Measurements from ENCODE around the gene CLPTM1L.

- TF ChIP-seq EP300 (conservative IDR thresholded peaks at IDR 0.05; ENCODE audit: poor library complexity, severe bottlenecking) (no peak), EZH2 (IDR thresholded peaks at IDR 0.05; ENCODE audit: borderline replicate concordance, insufficient read depth, low read length, poor library complexity, severe bottlenecking) (no peak), MXI1 (conservative IDR thresholded peaks at IDR 0.05; ENCODE audit: poor library complexity, severe bottlenecking) (no peak), TAF1 (IDR thresholded peaks at IDR 0.05; ENCODE audit: low read depth) (no peak), POLR2AphosphoS5 (IDR thresholded peaks at IDR 0.05) (no peak)
- TF ChIP-seq, protein P1, sequence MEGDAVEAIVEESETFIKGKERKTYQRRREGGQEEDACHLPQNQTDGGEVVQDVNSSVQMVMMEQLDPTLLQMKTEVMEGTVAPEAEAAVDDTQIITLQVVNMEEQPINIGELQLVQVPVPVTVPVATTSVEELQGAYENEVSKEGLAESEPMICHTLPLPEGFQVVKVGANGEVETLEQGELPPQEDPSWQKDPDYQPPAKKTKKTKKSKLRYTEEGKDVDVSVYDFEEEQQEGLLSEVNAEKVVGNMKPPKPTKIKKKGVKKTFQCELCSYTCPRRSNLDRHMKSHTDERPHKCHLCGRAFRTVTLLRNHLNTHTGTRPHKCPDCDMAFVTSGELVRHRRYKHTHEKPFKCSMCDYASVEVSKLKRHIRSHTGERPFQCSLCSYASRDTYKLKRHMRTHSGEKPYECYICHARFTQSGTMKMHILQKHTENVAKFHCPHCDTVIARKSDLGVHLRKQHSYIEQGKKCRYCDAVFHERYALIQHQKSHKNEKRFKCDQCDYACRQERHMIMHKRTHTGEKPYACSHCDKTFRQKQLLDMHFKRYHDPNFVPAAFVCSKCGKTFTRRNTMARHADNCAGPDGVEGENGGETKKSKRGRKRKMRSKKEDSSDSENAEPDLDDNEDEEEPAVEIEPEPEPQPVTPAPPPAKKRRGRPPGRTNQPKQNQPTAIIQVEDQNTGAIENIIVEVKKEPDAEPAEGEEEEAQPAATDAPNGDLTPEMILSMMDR (IDR thresholded peaks at IDR 0.05; ENCODE audit: poor library complexity, severe bottlenecking), result no peak
- TF ChIP-seq, protein P2, sequence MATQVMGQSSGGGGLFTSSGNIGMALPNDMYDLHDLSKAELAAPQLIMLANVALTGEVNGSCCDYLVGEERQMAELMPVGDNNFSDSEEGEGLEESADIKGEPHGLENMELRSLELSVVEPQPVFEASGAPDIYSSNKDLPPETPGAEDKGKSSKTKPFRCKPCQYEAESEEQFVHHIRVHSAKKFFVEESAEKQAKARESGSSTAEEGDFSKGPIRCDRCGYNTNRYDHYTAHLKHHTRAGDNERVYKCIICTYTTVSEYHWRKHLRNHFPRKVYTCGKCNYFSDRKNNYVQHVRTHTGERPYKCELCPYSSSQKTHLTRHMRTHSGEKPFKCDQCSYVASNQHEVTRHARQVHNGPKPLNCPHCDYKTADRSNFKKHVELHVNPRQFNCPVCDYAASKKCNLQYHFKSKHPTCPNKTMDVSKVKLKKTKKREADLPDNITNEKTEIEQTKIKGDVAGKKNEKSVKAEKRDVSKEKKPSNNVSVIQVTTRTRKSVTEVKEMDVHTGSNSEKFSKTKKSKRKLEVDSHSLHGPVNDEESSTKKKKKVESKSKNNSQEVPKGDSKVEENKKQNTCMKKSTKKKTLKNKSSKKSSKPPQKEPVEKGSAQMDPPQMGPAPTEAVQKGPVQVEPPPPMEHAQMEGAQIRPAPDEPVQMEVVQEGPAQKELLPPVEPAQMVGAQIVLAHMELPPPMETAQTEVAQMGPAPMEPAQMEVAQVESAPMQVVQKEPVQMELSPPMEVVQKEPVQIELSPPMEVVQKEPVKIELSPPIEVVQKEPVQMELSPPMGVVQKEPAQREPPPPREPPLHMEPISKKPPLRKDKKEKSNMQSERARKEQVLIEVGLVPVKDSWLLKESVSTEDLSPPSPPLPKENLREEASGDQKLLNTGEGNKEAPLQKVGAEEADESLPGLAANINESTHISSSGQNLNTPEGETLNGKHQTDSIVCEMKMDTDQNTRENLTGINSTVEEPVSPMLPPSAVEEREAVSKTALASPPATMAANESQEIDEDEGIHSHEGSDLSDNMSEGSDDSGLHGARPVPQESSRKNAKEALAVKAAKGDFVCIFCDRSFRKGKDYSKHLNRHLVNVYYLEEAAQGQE (IDR thresholded peaks at IDR 0.05; ENCODE audit: borderline replicate concordance), result no peak
Observed at GRCh38 chr5:1276930-1277329, 68.0 kb downstream of the CLPTM1L start.

Measured in neural cell (in vitro differentiated cells).